HG02678 (cell line): ENCODE measurements around the gene PCDH15.

Source experiments
- ATAC-seq: cut with Tn5 transposase; IDR thresholded peaks from one replicate; pipeline ENCODE4 v1.9.1; 2021; ENCODE audit warnings: mild to moderate bottlenecking, moderate library complexity; ENCODE audit not compliant: unreplicated experiment

The PCDH15 gene

DNA sequence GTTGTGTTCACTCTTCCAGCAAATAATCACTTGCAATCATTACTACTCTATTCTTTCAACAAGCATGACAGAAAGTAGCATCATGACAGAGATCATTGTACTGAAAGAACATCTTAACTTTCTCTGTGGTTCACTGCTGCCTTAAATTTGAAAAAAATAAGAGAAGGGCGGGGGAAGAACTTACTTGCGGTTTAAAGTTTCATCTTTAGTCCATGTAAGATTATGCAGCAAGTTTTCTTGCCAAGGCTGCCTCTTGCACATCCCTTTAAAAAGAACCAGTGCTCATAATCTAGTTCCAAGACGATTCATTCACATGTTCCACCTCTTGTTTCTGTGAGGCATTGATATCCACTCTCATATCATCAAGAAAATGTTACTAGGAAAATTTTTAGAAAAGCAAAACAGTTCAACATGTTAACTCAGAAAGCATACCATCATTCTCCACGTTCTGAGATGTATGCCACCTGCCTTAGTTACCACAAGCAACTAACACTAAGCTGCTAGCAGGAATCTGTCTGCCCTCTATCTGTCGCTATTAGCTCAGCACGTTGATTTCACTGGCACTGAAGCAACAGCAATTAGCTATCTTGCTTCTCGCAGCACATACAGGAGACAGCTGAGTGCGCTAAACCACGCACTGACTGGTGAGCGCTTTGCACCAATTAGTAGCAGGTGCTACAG, at the start of gene PCDH15:
TSS of gene PCDH15 (minus strand) at position 491 of the 681 bp plus-strand sequence. CDS start 136,969 bp downstream, outside the sequence.
- no peak for ATAC-seq

DNA sequence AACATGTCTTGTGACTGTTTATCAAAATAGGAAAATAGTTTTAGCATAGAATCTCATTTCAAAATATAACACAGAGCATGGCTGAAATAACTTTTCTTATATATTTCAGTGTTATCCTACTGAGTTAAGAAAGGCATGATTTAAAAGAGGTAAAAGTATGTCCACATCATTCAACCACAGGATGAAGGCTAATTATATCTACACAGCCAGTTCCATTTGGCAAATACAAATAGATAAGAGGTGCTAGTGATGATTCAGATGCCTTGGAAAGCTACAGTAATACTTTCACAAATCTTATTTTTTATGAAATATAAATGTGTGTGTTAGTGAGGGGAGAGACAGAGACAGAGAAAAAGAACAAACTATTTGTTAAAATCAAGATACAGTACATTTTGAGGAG, 42.9 kb upstream of the PCDH15 start:
- no peak for ATAC-seq

DNA sequence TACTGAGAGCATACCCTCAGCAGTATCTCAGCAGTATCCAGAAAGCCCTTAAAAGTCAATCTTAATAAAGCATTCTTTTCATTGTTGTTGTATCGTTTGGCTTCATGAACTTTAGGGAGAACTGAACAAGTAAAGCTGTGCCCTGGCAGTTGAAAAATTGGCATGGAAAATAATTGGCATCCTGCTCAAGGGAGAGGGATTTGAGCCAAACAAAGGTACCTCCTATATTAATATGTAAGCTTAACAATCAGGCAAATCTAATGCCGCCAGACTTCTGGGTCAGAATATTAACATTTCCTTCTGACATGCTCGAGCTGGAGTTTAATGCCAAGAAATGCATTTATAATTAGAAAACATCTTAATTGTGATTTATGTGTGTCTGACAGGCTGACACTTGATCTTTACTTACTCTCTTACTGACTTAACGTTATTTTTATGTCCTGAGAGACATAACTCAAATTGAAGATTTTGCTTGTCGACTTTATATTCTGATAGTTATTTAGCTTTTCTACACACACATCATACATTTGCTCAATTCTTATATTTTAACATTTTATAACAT, 42.1 kb upstream of the PCDH15 start:
- ATAC-seq = no peak

DNA sequence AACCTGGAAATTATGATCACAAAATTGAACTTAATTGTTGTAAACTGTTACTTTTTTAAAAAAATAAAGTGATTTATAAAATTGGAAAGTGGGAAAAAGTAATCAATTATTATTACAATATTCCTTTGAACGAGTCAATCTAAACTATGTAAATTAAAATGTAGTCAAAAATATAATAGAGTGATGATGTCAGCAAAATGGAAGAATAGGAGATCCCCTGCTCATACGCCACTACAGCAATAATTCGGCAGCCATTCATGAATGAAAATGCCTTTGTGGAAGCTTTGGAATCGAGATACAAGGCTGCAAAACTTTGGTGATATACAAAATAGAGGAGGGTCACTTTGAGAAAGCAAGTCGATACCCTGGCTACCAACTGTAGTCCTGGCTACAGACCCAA, 36.4 kb upstream of the PCDH15 start:
- ATAC-seq = no peak

DNA sequence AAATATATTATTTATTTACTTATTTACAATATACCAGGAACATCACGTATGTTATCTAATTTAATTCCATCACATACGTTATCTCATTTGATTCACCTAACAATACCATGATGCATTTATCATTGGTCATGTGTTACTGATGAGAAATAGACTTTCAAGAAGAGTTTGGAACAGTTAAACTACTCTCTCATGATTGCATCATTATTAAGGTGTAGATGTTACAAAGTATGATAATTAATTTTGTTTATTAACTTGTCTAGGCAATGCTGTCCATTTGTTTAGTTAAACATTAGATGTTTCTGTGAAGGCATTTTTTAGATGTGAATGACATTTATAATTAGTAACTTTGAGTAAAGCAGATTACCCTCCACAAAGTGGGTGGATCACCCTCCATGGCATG, 32.0 kb upstream of the PCDH15 start:
- no peak for ATAC-seq

DNA sequence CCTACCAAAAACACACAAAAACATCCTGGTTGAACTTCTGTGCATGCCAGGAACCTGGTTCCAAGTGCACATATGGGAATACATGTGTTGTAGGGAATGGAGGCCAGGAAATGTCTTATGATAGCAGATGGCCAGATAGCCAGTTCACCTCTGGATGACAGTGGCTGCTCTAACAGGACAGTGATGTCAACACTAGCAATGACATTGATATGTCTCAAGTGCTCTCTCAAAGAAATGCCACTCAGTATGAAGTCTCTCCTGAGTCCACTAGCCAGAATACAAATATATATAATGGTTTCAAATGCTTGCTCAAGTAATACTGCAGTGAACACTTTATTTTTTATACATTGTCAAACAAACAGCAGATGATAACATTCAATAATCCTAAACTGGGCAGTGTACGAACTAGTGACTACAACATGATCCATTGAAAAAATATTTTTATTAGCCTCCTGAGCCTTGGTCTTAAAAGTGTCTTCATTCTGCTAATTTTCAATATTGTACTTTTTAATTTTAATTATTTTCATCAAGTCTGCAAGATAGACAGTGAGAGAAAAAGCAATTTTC, 26.0 kb upstream of the PCDH15 start:
- no peak for ATAC-seq

DNA sequence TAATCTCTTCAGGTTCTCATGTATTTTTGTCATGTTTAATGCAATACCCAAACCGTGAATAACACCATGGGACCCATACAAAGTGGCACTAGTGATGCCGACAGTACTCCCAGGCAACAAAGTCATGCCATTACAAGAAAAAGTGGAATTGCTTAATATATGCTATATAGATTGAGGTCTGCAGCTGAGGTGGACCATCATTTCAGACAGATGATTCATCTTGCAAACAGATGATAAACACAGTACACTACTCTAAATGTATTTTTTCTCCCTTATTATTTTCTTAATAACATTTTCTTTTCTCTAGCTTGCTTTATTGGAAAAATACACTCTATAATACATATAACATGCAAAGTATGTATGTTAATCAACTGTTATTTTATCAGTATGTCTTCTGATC, 14.6 kb upstream of the PCDH15 start:
- ATAC-seq = no peak

DNA sequence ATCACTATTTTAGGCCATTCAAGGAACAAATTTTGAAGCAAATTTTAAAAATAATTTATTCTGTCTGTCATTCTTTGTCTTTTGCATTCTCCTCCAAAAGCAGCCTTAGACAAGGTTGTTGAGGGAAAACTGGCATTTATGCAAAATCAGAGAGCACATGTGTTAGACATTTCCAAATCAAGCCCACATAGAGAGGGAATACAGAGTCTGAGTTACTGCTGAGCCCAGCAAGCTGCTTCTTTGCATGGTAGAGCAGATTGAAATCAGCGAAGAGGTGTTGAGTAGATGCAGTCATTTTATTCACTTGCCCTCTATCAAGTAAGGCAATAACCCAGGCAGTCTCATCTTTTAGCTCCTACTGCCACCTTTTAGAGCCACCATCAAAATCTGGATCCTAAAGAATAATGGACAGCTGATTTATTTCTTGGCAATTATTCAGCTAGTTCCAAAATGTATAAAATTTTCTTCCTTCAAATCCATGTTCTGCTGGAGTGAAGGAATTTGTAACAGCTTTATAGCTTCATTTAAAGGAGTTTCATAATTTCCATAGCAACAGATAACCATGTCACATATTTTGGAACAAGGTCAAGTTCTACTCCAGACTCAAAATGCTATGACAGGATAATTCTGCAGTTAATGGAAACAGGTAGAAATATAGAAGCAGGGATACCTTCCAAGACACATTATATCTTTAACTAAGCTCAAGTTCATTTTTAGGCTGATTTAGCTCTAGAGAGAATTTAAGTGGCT, 7.3 kb upstream of the PCDH15 start:
- no peak for ATAC-seq

DNA sequence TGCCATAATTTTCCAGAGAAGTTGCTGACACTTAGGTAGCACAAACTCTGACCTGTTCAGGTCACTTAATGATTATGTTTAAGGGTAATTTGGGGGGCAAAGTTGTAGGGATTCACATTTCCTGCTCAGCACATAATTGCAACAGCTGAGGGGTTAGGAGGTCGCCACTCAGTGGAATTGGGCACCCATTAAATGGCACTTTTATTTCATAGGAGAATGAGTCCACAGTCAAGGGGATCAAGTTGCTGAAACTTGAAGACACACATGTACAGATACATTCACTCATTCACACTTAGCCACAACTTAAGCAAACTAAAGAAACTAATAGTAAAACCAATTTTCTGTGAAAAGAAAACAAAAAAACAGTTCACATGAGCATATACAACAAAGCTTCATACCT, 1.5 kb downstream of the PCDH15 start:
- no peak for ATAC-seq

DNA sequence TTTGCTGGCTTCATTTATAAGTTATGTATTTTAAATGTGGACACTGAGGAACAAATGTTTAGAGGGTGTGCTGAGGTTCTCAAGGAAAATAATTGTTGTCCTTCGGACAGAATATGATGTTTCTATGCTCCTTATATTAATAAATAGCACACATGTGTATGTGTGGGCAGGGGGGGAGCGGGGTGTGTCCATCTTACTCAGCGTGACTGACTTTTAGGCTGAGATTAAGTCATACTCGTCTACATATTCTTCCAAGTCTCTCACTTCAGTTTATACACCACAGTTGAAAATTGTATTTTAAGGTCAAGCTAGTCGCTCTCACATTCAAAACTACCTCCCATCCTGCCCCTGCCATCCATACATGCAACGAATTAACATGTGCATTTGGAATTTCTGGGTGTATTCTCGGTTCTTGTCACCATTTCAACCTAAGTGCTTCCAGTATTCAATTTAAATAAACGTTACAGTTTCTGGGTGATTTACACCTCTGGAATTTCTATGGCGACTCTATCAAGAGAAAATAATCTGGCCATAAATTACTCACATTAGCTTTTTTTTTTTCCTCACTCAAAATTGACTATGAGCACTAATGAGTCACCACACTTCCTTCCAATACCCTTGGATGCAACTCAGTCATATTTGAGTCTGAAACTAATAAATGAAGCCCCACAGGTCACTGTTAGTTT, 3.3 kb downstream of the PCDH15 start:
- no peak for ATAC-seq

DNA sequence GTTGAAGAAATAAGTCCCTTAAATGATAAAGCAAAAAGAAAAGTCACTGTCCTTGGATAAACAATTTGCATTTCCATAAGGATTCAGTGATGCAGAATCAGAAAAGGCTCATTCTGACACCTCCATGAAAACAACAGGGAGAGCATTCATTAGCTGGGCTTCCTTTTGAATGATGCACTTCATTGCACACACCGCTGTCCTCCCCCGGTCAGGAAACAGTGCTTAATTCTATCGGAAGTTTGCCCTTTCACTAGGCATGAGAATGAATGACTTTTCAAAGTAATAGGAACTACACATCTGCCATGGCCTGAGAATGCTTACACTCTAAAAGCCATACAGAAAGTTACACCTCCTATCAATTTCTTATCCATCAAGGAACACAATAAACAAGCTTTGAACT, 4.2 kb downstream of the PCDH15 start:
- no peak for ATAC-seq

DNA sequence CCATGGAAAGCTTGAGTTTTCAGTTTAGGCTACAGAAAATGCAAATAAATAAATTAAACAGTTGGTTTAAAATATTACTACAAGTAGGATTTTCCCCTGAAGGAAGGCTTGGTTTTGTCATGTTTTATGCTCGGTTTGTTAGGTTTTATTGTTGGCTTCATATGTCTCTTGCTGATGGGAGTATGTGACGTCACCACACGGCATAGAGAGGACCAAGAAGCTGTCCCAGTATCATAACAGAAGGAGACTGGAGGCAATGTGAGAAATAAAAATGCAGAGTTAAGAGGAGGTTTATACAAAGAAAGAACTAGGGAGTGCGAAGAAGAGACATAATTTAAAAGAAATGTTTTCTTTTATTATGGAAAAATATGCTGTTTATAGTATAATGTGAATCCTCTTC, 24.4 kb downstream of the PCDH15 start:
- ATAC-seq = no peak

DNA sequence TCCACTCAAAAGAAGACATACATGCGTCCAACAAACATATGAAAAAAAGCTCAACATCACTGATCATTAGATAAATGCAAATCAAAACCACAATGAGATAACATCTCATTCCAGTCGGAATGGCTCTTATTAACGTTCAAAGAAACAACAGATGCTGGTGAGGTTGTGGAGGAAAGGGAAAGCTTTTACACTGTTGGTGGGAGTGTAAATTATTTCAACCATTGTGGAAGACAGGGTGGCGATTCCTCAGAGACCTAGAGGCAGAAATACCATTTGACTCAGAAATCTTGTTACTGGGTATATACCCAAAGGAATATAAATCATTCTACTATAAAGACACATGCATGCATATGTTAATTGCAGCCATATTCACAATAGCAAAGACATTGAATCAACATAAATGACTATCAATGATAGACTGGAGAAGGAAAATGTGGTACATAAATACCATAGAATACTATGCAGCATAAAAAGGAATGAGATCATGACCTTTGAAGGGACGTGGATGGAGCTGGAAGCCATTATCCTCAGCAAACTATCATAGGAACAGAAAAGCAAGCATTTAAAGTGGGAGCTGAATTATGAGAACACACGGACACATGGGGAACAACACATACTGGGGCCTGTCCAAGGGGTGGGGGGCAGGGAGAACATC, 28.4 kb downstream of the PCDH15 start:
- no peak for ATAC-seq

DNA sequence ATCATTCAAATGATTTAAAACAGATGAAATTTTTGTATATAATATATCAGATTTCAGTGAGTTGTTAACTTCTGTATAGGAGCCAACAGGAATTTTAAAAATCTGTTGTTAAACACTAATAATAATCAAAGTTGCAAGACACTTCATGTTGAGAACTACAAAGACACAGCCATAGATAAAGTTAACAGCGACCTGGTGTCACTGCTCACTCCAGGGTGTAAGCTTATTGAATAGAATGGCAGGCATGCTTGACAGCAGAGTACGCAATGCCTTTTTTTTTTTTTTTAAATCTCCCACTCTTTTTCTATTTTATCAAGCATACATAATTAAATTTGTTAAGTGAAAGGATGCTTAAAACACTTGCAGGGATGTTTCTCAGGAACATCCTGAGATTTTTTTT, 32.0 kb downstream of the PCDH15 start:
- ATAC-seq = no peak

DNA sequence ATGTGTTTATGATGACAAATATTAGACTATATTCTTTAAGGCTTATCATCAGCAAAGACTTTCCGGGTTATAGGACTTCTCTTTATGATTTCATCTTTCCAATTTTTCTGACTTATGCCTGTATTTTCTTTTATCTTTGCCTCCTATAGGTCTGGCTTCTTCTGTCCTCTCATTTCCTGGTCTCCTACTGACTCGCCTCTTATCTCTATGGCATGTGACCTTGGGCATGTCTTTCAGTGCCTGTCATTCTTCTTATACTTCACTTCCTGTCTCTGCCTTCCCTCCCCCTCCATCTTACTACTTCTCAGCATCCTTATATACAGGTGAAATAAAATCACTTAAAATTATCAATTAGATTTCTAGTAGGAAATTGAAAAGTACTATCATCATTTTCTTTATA, 42.2 kb downstream of the PCDH15 start:
- ATAC-seq = no peak

DNA sequence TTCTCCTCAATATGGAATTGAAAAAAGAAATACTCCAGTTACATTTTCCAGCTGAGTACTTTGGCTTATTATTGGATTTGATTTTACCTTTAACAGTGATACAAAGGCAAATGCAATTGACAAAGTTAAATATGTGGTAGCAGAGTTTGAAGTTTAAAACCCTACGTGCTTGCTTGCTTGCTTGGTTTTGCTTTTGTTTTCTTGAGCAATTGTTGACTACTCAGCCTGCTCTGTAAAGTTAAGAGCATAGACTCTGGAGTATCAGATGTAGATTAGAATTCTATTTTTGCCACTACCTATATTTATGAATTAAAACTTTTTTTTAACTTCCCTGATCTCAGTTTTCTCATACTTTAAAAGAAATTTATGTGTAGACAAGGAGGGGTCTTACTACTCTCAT, 51.4 kb downstream of the PCDH15 start:
- no peak for ATAC-seq

DNA sequence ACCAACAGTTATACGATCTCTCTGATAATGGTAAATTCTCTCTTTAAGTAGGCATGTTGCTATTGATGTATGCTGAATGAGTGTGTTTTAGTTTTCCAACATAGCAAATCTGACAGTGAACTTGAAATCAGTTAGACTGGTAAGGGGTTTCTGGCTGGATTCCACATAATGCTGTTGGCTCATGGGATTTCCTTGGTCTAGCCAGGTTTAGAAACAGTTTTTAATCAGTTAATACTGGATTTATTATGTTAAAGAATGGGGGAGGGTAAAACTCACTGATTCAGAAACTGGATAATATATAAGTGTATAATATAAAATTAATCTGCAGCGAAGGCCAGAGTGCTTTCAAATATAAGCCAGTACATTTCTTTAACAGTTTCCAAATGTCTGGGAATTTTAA, 55.6 kb downstream of the PCDH15 start:
- ATAC-seq = no peak

DNA sequence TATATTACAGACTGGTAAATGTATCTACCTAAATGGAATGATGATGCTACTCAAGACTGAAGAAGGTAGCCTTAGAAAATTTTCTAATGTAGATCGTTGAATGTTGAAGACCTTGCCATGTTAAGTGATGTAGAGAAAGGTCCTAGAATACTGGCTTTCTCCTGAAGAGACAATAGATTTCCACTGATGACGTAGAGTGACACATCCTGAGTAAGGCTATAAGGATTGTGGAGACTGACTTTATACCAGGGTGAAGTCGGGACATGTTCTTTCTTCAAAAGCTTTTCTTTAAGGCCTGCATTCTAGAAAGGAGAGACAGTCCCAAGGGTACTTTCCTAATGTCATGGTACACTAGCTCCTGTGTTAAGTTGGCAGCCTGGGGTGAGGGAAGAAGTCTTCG, 58.6 kb downstream of the PCDH15 start:
- no peak for ATAC-seq

DNA sequence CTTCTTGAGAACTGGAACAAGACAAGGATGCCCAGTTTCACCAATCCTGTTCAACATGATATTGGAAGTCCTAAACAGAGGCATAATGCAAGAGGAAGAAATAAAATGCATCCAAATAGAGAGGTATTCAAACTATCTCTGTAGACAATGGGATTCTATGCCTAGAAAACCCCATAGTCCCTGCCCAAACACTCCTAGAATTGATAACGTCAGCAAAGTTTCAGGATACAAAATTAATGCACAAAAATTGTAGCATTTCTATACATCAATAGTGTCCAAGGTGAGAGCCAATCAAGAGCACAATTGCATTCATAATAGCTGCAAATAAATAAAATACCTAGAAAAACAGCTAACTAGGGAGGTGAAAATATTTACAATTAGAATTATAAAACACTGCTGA, 72.5 kb downstream of the PCDH15 start:
- no peak for ATAC-seq

DNA sequence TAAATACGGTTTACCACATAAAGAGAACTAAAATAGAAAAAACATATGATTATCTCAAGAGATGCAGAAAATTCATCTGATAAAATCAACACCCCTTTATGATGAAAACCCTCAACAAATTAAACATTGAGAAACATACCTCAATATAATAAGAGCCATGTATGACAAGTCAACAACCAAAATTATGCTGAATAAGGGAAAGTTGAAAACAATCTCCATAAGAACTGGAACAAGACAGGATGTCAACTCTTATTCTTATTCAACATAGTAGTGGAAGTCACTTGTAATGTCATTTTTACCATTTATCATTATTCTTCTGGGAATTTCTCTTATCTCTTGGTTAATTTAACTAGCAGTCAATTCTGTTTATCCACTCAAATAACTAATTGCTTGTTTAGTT, 79.0 kb downstream of the PCDH15 start:
- ATAC-seq = no peak

DNA sequence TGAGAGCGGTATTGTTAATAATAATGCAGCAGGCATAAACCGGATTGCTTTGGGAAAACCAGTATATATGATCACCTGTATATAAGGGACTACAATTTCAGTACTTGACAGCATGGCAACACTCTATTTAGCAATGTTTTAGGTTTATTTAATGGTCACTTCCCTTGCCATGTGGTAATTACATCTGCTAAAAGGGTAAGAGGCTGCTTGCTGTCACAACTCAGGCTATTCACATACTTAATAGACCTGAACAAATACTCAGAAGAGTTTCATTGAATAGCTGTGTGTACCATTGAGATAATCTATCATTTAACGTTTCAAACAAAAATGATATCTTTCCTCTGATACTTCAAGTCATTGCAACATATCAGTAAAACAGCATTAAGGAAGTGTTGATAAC, 90.1 kb downstream of the PCDH15 start:
- ATAC-seq = no peak
